ENCODE measurements around the gene C16orf86. TPM values are rescaled to one million over a fixed set of nuclear protein-coding genes. Genes with fewer than 3 reads are reported as not detected.

The C16orf86 gene
- total and polyA plus RNA-seq, 2 of the 8 experiments (the other 6 are each of a cell fraction or from before 2014, with no cell fraction given): 1.4 to 2.3 TPM

GRCh38 chr16:67663877-67664222 is 2.8 kb upstream of the C16orf86 start:
- 91% methylated on average over 6 of the region's 6 CpGs; no CpG with 5 or more reads in 1 of the 2 experiments for WGBS, 2 experiments (ENCODE audit: extremely low coverage in 1 of 2, insufficient coverage in 1 of 2, insufficient read length in 1 of 2, insufficient replicate concordance in 2 of 2, low coverage in 1 of 2, low lambda C conversion rate in 2 of 2, missing lambda C conversion rate in 1 of 2)
- peaks cover 0 to 3% (median under 1%) of the 10 kb centered on the region in 4 experiments; a peak in 2 of 7 replicates for H3K27me3 ChIP-seq (replicated peaks in 1 of 4; ENCODE audit: control insufficient read depth in 3 of 4, extremely low read depth in 1 of 4, insufficient read depth in 3 of 4, low read length in 3 of 4)
- H2BK120ac ChIP-seq (replicated peaks; ENCODE audit: low read depth, low read length): no peak overlapping the region
- H3K79me2 ChIP-seq (ENCODE audit: control insufficient read depth in 1 of 2, insufficient read depth in 2 of 2, low read length in 2 of 2): no peaks in the 10 kb centered on the region
- no peak overlapping the region for H2BK12ac ChIP-seq (ENCODE audit: low read depth, low read length)
- no peak overlapping the region for H4K5ac ChIP-seq (ENCODE audit: insufficient read length, low read depth, low read length)
- FAIRE-seq: no peak
- H4K91ac ChIP-seq (replicated peaks; ENCODE audit: insufficient read length, low read length): no peak overlapping the region
- no peak overlapping the region for H3K27ac ChIP-seq (ENCODE audit: low read depth, low read length)
- H2BK15ac ChIP-seq (ENCODE audit: low read length): peak overlapping the region; percentile 95; the same call in 1 of the 2 replicates
- H3K4me2 ChIP-seq (ENCODE audit: insufficient read depth in 1 of 2, low read depth in 2 of 2, low read length in 2 of 2): no peak overlapping the region
- H3K36me3 ChIP-seq (ENCODE audit: control insufficient read depth in 2 of 4, insufficient read depth in 4 of 4, low read length in 3 of 4): no peaks in the 10 kb centered on the region
- H4K20me1 ChIP-seq (replicated peaks in 1 of 2; ENCODE audit: control insufficient read depth in 1 of 2, insufficient read depth in 2 of 2, low read length in 2 of 2): peaks cover 5% of the 10 kb centered on the region in 2 experiments
- CTCF ChIA-PET (ENCODE audit: partially characterized antibody): interaction anchor here (0.5 to 13.7 kb wide), 44 partner anchors 11 to 431 kb away, joined by 3 to 202 read pairs (median 4); partner anchors contain the start of genes ATP6V0D1, CARMIL2, CTCF and NRN1L
- H4K8ac ChIP-seq (ENCODE audit: extremely low read depth, insufficient read depth, low read length): no peak overlapping the region
- H3K18ac ChIP-seq (ENCODE audit: extremely low read depth, low read length): no peak overlapping the region
- H2BK5ac ChIP-seq (ENCODE audit: low read depth, low read length): no peak overlapping the region
- no peaks in the 10 kb centered on the region for H3K79me1 ChIP-seq (ENCODE audit: low read depth, low read length)
- no peak overlapping the region for H3K14ac ChIP-seq (ENCODE audit: insufficient read length)
- no peak overlapping the region for H2AK5ac ChIP-seq (ENCODE audit: low read depth, low read length)
- no peak overlapping the region for H2BK20ac ChIP-seq (ENCODE audit: low read length)
- H3K4me3 ChIP-seq (ENCODE audit: extremely low read depth in 1 of 4, insufficient read depth in 2 of 4, low read depth in 3 of 4, low read length in 4 of 4): no peak overlapping the region
- peaks cover 27% of the 10 kb centered on the region for H3K23me2 ChIP-seq (ENCODE audit: low read depth, low read length)
- no peak for DNase-seq (ENCODE audit: low read depth in 1 of 2, low spot score in 2 of 2)
- no peak overlapping the region for H2AFZ ChIP-seq (ENCODE audit: low read length)
- H3K4ac ChIP-seq (replicated peaks; ENCODE audit: insufficient read length, low read depth, low read length): no peak overlapping the region
- H3K9me3 ChIP-seq (ENCODE audit: insufficient read depth in 2 of 2, low read depth in 1 of 2, low read length in 1 of 2): no peaks in the 10 kb centered on the region
- no peak overlapping the region for H3K23ac ChIP-seq (ENCODE audit: insufficient read length)
- H3K56ac ChIP-seq (replicated peaks; ENCODE audit: insufficient read length, low read depth, low read length): no peak overlapping the region
- no peak overlapping the region for H3K9ac ChIP-seq (replicated peaks in 1 of 4; ENCODE audit: extremely low read depth in 1 of 4, low read depth in 3 of 4, low read length in 3 of 4)
- POLR2A ChIA-PET (ENCODE audit: partially characterized antibody): interaction anchor here (1.4 to 2.0 kb wide), 5 partner anchors 12 to 221 kb away, joined by 3 to 6 read pairs (median 4); partner anchors contain the start of gene NRN1L
- H3K4me1 ChIP-seq (replicated peaks in 1 of 4; ENCODE audit: control insufficient read depth in 3 of 4, insufficient read depth in 4 of 4, low read length in 3 of 4): peaks cover 0 to 33% (median 20%) of the 10 kb centered on the region in 4 experiments; a peak in 5 of 7 replicates
- TF ChIP-seq ZNF274 (IDR thresholded peaks at IDR 0.05; ENCODE audit: borderline replicate concordance, extremely low read depth, low read length) (no peak), JUND (IDR thresholded peaks at IDR 0.05; ENCODE audit: low read length) (no peak)

Data from H1 (cell line).